Effector memory CD8-positive, alpha-beta T cell (primary cell): ENCODE data around the gene SMIM41.
"Not testable (repeated sequence)": the region's sequence is repeated elsewhere in the genome, so short reads cannot be mapped to it uniquely, and the experiment has no call there.

Experiments used
- ATAC-seq: fragments of 150-1000 bp; cut with Tn5 transposase; replicated peaks from 2 replicates; pipeline ENCODE4 v1.10.0; 2021; ENCODE audit warnings: mild to moderate bottlenecking, moderate library complexity
- DNase-seq, 3 experiments: peaks; one replicate each; pipeline ENCODE4 v3.0.0; 2021
- H3K27ac Mint-ChIP-seq, 2 donors: one replicate each; pipeline ENCODE4 v1.8.0; 2022; ENCODE audit warnings: mild to moderate bottlenecking in 2 of 2, mixed read lengths in 2 of 2, moderate library complexity in 2 of 2
- H3K27me3 Mint-ChIP-seq, 2 donors: one replicate each; pipeline ENCODE4 v1.8.0; 2022; ENCODE audit warnings: mixed read lengths in 2 of 2
- H3K36me3 Mint-ChIP-seq: one replicate; pipeline ENCODE4 v1.8.0; 2022; ENCODE audit warnings: mild to moderate bottlenecking, moderate library complexity, mixed read lengths; ENCODE audit not compliant: insufficient read depth
- H3K4me1 Mint-ChIP-seq, 2 donors: one replicate each; pipeline ENCODE4 v1.8.0; 2022; ENCODE audit warnings: low read depth in 2 of 2, mixed read lengths in 2 of 2
- H3K4me3 Mint-ChIP-seq, 2 donors: one replicate each; pipeline ENCODE4 v1.8.0; 2022; ENCODE audit warnings: mild to moderate bottlenecking in 2 of 2, mixed read lengths in 2 of 2, moderate library complexity in 2 of 2
- H3K9me3 Mint-ChIP-seq, 2 donors: one replicate each; pipeline ENCODE4 v1.8.0; 2022; ENCODE audit warnings: mixed read lengths in 2 of 2

Gene SMIM41

DNA sequence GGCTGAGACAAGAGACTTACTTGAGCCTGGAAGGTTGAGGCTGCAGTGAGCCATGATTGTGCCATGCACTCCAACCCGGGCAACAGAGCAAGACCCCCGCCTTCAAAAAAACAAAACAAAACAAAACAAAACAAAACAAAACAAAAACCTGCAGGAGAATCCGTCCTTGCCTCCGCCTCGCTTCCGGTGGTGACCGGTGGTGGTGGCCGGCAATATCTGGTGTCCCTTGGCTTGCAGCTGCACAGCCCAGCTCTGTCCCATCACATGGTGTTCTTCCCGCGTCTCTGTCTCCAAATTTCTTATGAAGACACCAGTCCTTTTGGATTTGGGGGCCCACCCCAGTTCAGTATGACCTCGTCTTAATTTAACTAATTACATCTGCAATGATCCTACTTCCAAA lies 10.0 kb downstream of the SMIM41 start:
- ATAC-seq (no peak), DNase-seq (no peak)
- Mint-ChIP-seq H3K27ac (peak overlapping the region in 1 of 2 donors; percentile 54), H3K9me3 (no peaks in the 10 kb centered on the region), H3K4me1 (no peaks in the 10 kb centered on the region), H3K4me3 (no peak overlapping the region), H3K36me3 (peaks cover 1% of the 10 kb centered on the region), H3K27me3 (peaks cover 51 to 79% of the 10 kb centered on the region in 2 donors)

DNA sequence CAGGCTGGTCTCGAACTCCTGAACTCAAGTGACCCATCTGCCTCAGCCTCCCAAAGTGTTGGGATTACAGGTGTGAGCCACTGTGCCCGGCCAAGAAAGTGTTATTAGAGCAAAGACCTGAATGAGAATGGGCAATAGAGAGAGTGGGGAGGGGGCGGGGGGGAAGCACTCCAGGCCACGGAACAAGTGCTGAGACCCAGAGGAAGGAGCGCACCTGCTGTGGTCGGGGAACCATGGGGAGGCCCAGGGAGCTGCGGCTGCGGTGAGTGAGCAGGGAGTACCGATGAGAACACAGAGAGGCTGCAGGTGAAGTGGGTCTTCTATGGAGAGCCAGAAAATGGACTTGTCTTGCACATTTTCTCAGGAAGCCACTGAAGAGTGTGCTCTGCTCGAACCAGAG lies 10.8 kb downstream of the SMIM41 start:
- peak overlapping the region in 1 of 2 donors; percentile 54 for H3K27ac Mint-ChIP-seq
- peaks cover 53 to 87% of the 10 kb centered on the region in 2 donors for H3K27me3 Mint-ChIP-seq
- DNase-seq (no peak), ATAC-seq (no peak)
- H3K9me3 Mint-ChIP-seq = no peaks in the 10 kb centered on the region
- H3K4me3 Mint-ChIP-seq = no peak overlapping the region
- H3K36me3 Mint-ChIP-seq = peaks cover 2% of the 10 kb centered on the region
- H3K4me1 Mint-ChIP-seq = no peaks in the 10 kb centered on the region

GRCh38 chr12:52091061-52091460 lies 11.6 kb downstream of the SMIM41 start:
- peaks cover 2% of the 10 kb centered on the region for H3K36me3 Mint-ChIP-seq
- H3K27ac Mint-ChIP-seq = no peak overlapping the region
- no peak overlapping the region for H3K4me3 Mint-ChIP-seq
- H3K9me3 Mint-ChIP-seq = no peaks in the 10 kb centered on the region
- no peaks in the 10 kb centered on the region for H3K4me1 Mint-ChIP-seq
- H3K27me3 Mint-ChIP-seq = peaks cover 61 to 87% of the 10 kb centered on the region in 2 donors
- DNase-seq (no peak), ATAC-seq (no peak)

- H3K4me1 Mint-ChIP-seq = no peaks in the 10 kb centered on the region
- DNase-seq = no peak
- peaks cover 2% of the 10 kb centered on the region for H3K36me3 Mint-ChIP-seq
- H3K9me3 Mint-ChIP-seq = no peaks in the 10 kb centered on the region
- no peak for ATAC-seq
- no peak overlapping the region for H3K4me3 Mint-ChIP-seq
- H3K27me3 Mint-ChIP-seq = peaks cover 62 to 84% of the 10 kb centered on the region in 2 donors
- no peak overlapping the region for H3K27ac Mint-ChIP-seq
These were observed 12.4 kb downstream of the SMIM41 start for GRCh38 chr12:52091869-52092268.

DNA sequence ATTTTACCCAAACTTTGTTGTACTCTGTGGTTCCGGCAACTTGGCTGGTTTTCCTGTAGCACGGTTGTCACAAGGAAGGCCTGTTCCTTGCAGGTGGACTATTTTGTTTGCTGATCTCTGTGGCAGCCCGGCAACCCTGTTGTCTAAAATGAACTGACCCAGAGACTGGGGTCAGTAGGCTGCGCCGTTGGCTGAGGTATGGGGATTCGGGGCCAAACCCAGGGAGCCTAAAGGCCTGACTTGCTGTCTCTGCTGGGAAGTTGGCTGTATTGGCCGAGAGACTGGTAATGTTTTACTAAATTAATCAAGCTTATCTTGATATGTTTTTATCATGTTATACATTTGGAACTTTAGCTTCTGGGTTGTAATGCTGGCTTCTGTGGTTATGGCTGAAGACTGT lies 13.8 kb downstream of the SMIM41 start:
- no peak for DNase-seq
- peaks cover 60 to 84% of the 10 kb centered on the region in 2 donors for H3K27me3 Mint-ChIP-seq
- H3K36me3 Mint-ChIP-seq = peaks cover 2% of the 10 kb centered on the region
- ATAC-seq = no peak
- H3K4me1 Mint-ChIP-seq = no peaks in the 10 kb centered on the region
- H3K9me3 Mint-ChIP-seq = no peaks in the 10 kb centered on the region
- no peak overlapping the region for H3K27ac Mint-ChIP-seq
- no peak overlapping the region for H3K4me3 Mint-ChIP-seq

- Mint-ChIP-seq H3K27me3 (peaks cover 56 to 78% of the 10 kb centered on the region in 2 donors), H3K9me3 (no peaks in the 10 kb centered on the region), H3K4me1 (no peaks in the 10 kb centered on the region), H3K27ac (no peak overlapping the region), H3K36me3 (peaks cover 2% of the 10 kb centered on the region), H3K4me3 (no peak overlapping the region)
- ATAC-seq = no peak
- DNase-seq = no peak
These were observed 17.0 kb downstream of the SMIM41 start for GRCh38 chr12:52096332-52097044.

DNA sequence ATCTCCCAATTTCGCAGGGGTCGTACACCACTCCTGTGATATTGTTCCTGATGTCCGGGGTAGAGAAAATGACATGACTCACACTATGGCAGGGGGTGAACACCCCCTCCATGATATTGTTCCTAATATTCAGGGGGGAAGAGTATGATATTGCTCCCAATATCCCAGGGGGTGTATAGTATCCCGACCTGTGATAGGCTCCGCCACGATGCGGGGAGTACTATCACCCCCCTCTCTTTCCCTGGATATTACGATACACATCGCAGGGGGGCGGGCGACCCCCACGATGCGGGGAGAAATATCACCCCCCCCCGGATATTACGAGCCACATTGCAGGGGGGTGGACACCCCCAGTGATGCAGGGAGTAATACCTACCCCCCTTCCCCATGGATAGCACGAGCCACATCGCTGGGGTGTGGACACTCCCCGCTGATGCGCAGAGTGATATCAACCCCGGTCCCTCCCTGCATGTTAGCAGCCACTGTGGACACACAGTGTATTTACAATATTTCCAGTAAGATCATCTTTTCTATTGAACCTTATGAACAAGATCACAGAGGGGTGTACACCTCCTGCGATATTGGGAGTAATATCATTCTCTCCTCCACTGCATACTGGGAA lies 17.7 kb downstream of the SMIM41 start:
- no peak for ATAC-seq

DNA sequence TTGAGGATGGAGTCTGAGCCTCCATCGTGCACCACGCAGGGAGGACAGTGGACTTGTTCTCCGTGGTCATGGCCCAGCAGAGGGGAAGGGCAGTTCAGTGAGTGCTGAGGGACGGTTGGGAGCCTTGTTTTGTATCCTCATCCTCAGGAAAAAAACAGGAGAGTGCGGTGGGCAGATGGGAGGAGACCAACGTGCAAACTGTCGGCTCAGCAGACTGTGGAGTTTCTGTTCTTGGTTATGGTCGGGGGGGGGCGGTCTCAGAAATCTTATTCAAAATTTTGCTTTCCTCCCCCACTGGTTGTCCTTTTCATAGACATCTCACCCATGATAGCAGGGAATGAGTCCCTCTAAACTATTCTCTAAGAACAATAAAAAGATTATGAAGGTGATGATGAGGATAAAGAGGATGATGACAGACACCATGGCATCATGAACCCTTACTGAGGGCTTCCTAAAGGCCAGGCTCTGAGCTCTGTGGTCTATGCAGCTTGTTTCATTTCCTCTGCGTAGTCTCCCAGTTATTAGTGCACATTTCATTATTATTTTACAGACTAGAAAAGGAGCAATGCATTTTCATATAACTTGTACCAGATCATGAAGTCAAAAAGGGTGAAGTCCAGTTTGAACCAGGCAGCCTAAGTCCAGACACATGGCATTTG lies 25.1 kb downstream of the SMIM41 start:
- not testable (repeated sequence) for ATAC-seq, DNase-seq, H3K9me3 Mint-ChIP-seq, H3K36me3 Mint-ChIP-seq, H3K27ac Mint-ChIP-seq, H3K4me3 Mint-ChIP-seq, H3K4me1 Mint-ChIP-seq
- H3K27me3 Mint-ChIP-seq = peaks cover 63 to 82% of the 10 kb centered on the region in 2 donors

More for the DNA sequence above, 17.7 kb downstream of the SMIM41 start:
- Mint-ChIP-seq H3K27me3 (peaks cover 57 to 78% of the 10 kb centered on the region in 2 donors), H3K4me3 (no peak overlapping the region), H3K36me3 (peaks cover 2% of the 10 kb centered on the region), H3K27ac (no peak overlapping the region), H3K4me1 (no peaks in the 10 kb centered on the region), H3K9me3 (no peaks in the 10 kb centered on the region)
- DNase-seq = no peak

DNA sequence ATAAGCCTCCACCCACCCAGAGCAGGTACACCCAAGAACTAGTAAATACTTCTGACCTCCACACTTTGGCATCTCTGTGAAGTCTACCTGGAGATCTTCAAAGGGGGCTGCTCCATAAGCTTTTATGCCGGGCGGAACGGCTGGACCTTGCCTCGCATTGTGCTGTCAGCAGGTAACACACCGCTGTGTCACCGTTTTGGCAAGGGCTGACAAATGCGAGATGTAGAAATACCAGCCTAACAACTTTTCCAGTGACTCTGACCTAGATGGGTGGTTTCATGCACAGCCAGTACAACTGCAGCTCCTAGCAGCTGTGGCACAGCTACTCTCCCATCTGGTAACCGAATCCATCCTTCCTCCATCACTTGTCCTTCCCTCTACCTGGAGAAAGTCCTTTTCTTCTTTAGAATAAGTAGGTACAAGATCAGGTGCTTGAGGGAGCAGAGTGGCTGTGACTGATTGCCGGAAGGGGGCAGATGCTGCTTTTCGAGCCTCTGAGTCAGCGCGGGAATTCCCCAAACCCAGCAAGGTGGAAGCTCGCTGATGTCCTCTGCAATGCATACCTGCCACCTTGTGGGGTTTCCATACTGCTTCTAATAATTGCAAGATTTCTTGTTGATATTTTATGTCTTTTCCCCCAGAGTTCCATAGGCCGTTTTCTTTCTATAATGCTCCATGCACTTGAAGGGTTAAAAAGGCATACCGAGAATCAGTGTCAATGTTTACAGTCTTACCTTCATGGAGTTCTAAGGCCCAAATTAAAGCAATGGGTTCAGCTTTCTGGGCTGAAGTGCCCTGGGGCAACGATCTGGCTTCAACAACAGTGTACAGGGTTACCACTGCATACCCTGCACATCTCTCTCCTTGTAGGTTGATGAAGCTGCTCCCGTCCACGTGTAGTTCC lies 37.0 kb downstream of the SMIM41 start:
- not testable (repeated sequence) for H3K36me3 Mint-ChIP-seq, H3K4me3 Mint-ChIP-seq, ATAC-seq, H3K4me1 Mint-ChIP-seq, H3K9me3 Mint-ChIP-seq
- Mint-ChIP-seq H3K27me3 (peaks cover 21 to 34% of the 10 kb centered on the region in 2 donors), H3K27ac (peak overlapping the region in 1 of 2 donors; percentile 35)
- peak; percentile 21 to 36 (median 36) for DNase-seq

DNA sequence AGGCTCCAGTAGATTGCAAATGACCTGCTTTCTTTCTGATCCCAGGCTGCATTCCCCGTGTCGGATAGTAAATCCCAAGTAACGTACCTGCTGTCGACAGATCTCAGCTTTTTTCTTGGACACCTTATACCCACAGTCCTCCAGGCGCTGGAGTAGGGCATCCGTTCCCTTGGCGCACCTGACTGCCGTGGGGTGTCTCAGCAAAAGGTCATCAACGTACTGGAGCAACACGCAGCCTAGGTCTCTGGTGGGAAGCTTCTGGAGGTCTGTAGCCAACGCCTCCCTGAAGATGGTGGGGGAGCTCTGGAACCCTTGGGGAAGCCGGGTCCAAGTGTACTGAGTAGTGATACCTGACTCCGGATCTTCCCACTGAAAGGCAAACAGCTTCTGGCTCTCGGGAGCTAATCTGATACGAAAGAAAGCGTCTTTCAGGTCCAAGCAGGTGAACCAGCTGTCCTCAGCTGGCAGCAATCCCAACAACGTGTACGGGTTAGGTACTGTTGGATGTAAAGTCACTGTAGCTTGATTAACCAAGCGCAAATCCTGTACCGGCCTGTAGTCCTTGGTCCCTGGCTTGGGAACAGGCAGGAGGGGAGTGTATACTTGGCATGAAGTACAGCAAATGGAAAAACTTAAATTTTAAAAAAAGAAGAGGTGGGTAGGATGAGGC lies 38.4 kb downstream of the SMIM41 start:
- H3K4me3 Mint-ChIP-seq, H3K36me3 Mint-ChIP-seq, H3K27ac Mint-ChIP-seq, ATAC-seq, DNase-seq, H3K9me3 Mint-ChIP-seq: not testable (repeated sequence)
- H3K4me1 Mint-ChIP-seq = peaks cover 0 to 12% of the 10 kb centered on the region in 2 donors
- H3K27me3 Mint-ChIP-seq = peaks cover 30 to 49% of the 10 kb centered on the region in 2 donors

- ATAC-seq = peak; percentile 69
- Mint-ChIP-seq H3K9me3 (no peaks in the 10 kb centered on the region), H3K27ac (no peak overlapping the region), H3K36me3 (no peaks in the 10 kb centered on the region), H3K27me3 (peaks cover 40 to 62% of the 10 kb centered on the region in 2 donors), H3K4me3 (peak overlapping the region in 1 of 2 donors; percentile 36), H3K4me1 (peaks cover 0 to 12% of the 10 kb centered on the region in 2 donors)
- DNase-seq = peak in 2 of 3 experiments; percentile 12 to 30
These were observed 40.1 kb downstream of the SMIM41 start for GRCh38 chr12:52119398-52120254.
